DND-41 (cell line): ENCODE results near the gene HSDL2.

Source experiments
- ATAC-seq: fragments of 200-7000 bp; cut with Tn5 transposase; 3 replicates; pipeline ENCODE4 v1.9.1; 2021; ENCODE audit warnings: low read depth; ENCODE audit not compliant: insufficient read depth
- DNase-seq: peaks from one replicate; pipeline ENCODE4 v3.0.0-alpha.2; 2020
- H2AFZ ChIP-seq: 2 replicates; pipeline ENCODE4 v1.6.0; 2012; ENCODE audit warnings: low read depth, low read length
- H3K27ac ChIP-seq: 2 replicates; pipeline ENCODE4 v1.5.1; 2012; ENCODE audit warnings: low read length, inconsistent platforms
- H3K27me3 ChIP-seq: fragments of 200-600 bp; sonication (generic); 2 replicates; pipeline ENCODE4 v1.6.0; 2012; ENCODE audit warnings: low read length, mild to moderate bottlenecking, inconsistent platforms; ENCODE audit not compliant: insufficient read depth, poor library complexity
- H3K36me3 ChIP-seq: 2 replicates; pipeline ENCODE4 v1.5.1; 2012; ENCODE audit warnings: low read length, inconsistent platforms; ENCODE audit not compliant: insufficient read depth
- H3K4me1 ChIP-seq: 2 replicates; pipeline ENCODE4 v1.5.1; 2012; ENCODE audit warnings: mild to moderate bottlenecking, low read length; ENCODE audit not compliant: insufficient read depth
- H3K4me2 ChIP-seq: 2 replicates; pipeline ENCODE4 v1.6.0; 2012; ENCODE audit warnings: mild to moderate bottlenecking, moderate library complexity, low read length, inconsistent platforms; ENCODE audit not compliant: insufficient read depth
- H3K4me3 ChIP-seq, 2 experiments: fragments of 200-600 bp in 1 of 2; shearing (Covaris generic) in 1 of 2; 2 replicates each; pipeline ENCODE4 v1.5.1; 2012 to 2016; ENCODE audit warnings: inconsistent platforms in 2 of 2, low read length in 2 of 2, mild to moderate bottlenecking in 2 of 2, low read depth in 1 of 2, moderate library complexity in 1 of 2
- H3K79me2 ChIP-seq: 2 replicates; pipeline ENCODE4 v1.6.0; 2012; ENCODE audit warnings: low read length, inconsistent platforms; ENCODE audit not compliant: insufficient read depth
- H3K9ac ChIP-seq: 2 replicates; pipeline ENCODE4 v1.6.0; 2012; ENCODE audit warnings: low read depth, mild to moderate bottlenecking, inconsistent platforms, low read length, moderate library complexity
- H3K9me3 ChIP-seq: 2 replicates; pipeline ENCODE4 v1.5.1; 2012; ENCODE audit warnings: low read length, moderate library complexity, mild to moderate bottlenecking, inconsistent platforms; ENCODE audit not compliant: insufficient read depth, severe bottlenecking
- H4K20me1 ChIP-seq: 2 replicates; pipeline ENCODE4 v1.6.0; 2012; ENCODE audit warnings: low read length; ENCODE audit not compliant: insufficient read depth
- EZH2 ChIP-seq: IDR thresholded peaks from 3 replicates; pipeline ENCODE4 v1.6.1; 2012; ENCODE audit warnings: borderline replicate concordance, low read depth, mild to moderate bottlenecking, moderate library complexity, low read length, inconsistent platforms; ENCODE audit not compliant: severe bottlenecking
- TF ChIP-seq, protein P1 (sequence below): IDR thresholded peaks from 2 replicates; pipeline ENCODE4 v1.5.1; 2012; ENCODE audit warnings: borderline replicate concordance, low read length, moderate library complexity, mild to moderate bottlenecking; ENCODE audit not compliant: poor library complexity, severe bottlenecking; ENCODE audit errors: extremely low read depth

HSDL2 gene

DNA sequence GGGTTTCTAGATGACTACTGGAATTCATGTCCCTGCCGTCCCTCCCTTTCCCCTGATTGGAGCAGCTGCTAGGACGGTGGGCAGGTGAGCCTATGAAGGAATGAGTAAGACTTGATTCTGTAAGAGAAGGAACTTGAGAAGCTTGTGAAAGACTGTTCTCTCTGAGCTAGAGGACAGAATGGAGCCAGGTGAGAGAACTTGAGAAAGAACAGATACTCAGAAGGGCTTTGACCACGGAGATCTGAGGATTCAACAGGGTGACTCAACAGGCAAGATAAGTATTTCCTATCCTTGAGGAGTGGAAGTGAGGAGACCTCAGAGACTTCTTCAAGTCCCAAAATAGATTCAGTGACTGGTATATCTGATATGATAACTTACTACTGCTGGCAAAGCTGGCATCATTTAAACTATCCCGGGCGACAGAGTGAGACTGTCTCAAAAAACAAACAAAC is 41.9 kb downstream of the HSDL2 start:
- no peaks in the 10 kb centered on the region for H3K4me1 ChIP-seq
- no peak overlapping the region for H3K4me3 ChIP-seq
- peak; percentile 53; the same call in 2 of the 3 replicates for ATAC-seq
- no peaks in the 10 kb centered on the region for H3K36me3 ChIP-seq
- H3K27me3 ChIP-seq, result no peaks in the 10 kb centered on the region
- no peak for DNase-seq
- no peak overlapping the region for H2AFZ ChIP-seq
- no peaks in the 10 kb centered on the region for H3K79me2 ChIP-seq
- no peak overlapping the region for H3K9ac ChIP-seq
- no peaks in the 10 kb centered on the region for H4K20me1 ChIP-seq
- no peak overlapping the region for H3K4me2 ChIP-seq
- no peak overlapping the region for H3K27ac ChIP-seq
- TF ChIP-seq, protein P1, sequence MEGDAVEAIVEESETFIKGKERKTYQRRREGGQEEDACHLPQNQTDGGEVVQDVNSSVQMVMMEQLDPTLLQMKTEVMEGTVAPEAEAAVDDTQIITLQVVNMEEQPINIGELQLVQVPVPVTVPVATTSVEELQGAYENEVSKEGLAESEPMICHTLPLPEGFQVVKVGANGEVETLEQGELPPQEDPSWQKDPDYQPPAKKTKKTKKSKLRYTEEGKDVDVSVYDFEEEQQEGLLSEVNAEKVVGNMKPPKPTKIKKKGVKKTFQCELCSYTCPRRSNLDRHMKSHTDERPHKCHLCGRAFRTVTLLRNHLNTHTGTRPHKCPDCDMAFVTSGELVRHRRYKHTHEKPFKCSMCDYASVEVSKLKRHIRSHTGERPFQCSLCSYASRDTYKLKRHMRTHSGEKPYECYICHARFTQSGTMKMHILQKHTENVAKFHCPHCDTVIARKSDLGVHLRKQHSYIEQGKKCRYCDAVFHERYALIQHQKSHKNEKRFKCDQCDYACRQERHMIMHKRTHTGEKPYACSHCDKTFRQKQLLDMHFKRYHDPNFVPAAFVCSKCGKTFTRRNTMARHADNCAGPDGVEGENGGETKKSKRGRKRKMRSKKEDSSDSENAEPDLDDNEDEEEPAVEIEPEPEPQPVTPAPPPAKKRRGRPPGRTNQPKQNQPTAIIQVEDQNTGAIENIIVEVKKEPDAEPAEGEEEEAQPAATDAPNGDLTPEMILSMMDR, result no peak
- no peak for TF ChIP-seq EZH2
- H3K9me3 ChIP-seq, result no peaks in the 10 kb centered on the region

DNA sequence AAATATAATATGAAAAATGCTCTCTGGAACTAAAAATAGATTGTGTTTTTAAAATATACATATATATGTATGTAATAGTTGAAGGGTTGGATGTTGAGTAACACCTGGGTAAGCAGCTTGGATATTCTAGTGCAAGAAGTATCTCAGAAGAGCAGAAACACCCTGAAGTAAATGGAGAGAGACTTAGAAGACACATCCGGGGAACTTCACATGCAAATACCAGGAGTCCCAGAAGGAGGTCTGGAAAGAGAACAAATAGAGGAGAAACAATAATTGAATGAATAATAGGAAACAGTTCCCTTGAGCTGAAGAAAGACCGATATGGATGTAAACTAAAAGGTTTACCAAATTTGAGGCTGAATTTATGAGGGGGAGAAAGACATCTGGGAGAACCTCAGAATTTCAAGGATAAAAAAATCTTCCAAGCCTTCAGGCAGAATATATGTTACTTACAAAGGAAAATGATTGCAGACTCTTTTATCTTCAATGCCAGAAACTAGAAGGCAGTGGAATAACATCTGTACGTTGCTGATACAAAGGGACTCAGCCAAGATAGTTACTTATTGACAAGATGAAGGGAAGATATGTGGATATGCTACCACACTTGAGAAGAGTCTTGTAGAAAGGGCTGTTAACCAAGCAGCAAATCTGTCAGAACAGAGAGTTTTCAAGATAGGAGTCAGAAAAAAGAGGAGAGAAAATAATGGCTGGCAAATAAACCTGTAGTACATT is 42.7 kb downstream of the HSDL2 start:
- Histone ChIP-seq H3K79me2 (no peaks in the 10 kb centered on the region), H3K4me2 (no peak overlapping the region), H3K27me3 (no peaks in the 10 kb centered on the region), H3K27ac (no peak overlapping the region), H2AFZ (no peak overlapping the region), H3K9me3 (no peaks in the 10 kb centered on the region), H4K20me1 (no peaks in the 10 kb centered on the region), H3K4me3 (no peak overlapping the region), H3K4me1 (no peaks in the 10 kb centered on the region), H3K9ac (no peak overlapping the region), H3K36me3 (no peaks in the 10 kb centered on the region)
- ATAC-seq, result no peak
- DNase-seq, result no peak
- TF ChIP-seq EZH2, result no peak
- TF ChIP-seq, protein P1, result no peak

DNA sequence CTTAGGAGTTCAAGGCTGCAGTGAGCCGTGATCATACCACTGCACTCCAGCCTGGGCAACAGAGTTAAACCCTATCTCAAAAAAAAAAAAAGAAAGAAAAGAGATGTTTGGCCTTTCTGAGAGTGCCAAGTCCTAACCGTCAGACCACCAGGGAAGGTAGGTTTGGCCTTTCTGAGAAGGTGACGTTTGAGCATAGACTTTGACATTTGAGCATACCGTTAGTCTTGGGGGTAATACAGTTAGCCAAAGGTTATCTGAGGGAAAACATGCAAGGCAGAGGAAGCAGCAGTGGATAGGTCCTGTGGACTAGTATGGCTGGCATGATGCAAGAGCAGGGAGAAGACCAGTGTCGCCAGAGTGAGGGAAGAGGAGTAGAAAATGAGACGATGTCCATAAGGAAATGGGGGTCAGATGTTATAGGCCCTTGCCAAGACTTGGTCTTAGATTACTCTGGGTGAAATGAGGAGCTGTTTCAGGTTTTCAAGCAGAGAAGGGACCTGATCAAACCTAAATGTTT is 50.2 kb downstream of the HSDL2 start:
- no peaks in the 10 kb centered on the region for H3K79me2 ChIP-seq
- H3K4me3 ChIP-seq, result no peak overlapping the region
- no peak overlapping the region for H3K9ac ChIP-seq
- TF ChIP-seq EZH2, result no peak
- TF ChIP-seq, protein P1, result no peak
- no peaks in the 10 kb centered on the region for H3K27me3 ChIP-seq
- H3K27ac ChIP-seq, result no peak overlapping the region
- H2AFZ ChIP-seq, result no peak overlapping the region
- H3K36me3 ChIP-seq, result peaks cover 10% of the 10 kb centered on the region; the same call in 1 of the 2 replicates
- H3K4me2 ChIP-seq, result no peak overlapping the region
- no peak for DNase-seq
- no peaks in the 10 kb centered on the region for H3K9me3 ChIP-seq
- no peak for ATAC-seq
- H3K4me1 ChIP-seq, result no peaks in the 10 kb centered on the region
- no peaks in the 10 kb centered on the region for H4K20me1 ChIP-seq
